Spleen (tissue), 3 donors: Measurements from ENCODE around the gene ZNF239.

Source experiments
- POLR2A ChIP-seq, 3 donors: fragments of 450-650 bp; IDR thresholded peaks; one replicate each; pipeline ENCODE4 v1.5.1; 2017; ENCODE audit warnings: antibody characterized with exemption in 3 of 3, mild to moderate bottlenecking in 1 of 3
- POLR2AphosphoS5 ChIP-seq, 3 donors: sonication (generic); formaldehyde crosslinking; IDR thresholded peaks; one replicate each; pipeline ENCODE4 v1.5.1; 2017; ENCODE audit warnings: antibody characterized with exemption in 3 of 3

- no peak for TF ChIP-seq POLR2AphosphoS5 (IDR thresholded peaks at IDR 0.05)
- TF ChIP-seq POLR2A (IDR thresholded peaks at IDR 0.05), result no peak
Observed at GRCh38 chr10:43585046-43585445, 10.6 kb upstream of the ZNF239 start.
